Endothelial cell (in vitro differentiated cells): ENCODE data around the gene ROGDI. TPM values are rescaled to one million over a fixed set of nuclear protein-coding genes. Genes with fewer than 3 reads are reported as not detected.
A peak's percentile ranks its signal among the peaks of the same experiment; 100 is the strongest.

Experiments used
- DNase-seq: peaks from one replicate; pipeline ENCODE4 v3.0.0; 2021; ENCODE audit warnings: low spot score
- H3K27ac Mint-ChIP-seq: one replicate; pipeline ENCODE4 v1.8.0; 2021; ENCODE audit warnings: mixed read lengths, inconsistent platforms; ENCODE audit not compliant: unreplicated experiment
- H3K27me3 Mint-ChIP-seq: one replicate; pipeline ENCODE4 v1.8.0; 2021; ENCODE audit warnings: mild to moderate bottlenecking, moderate library complexity, mixed read lengths, inconsistent platforms; ENCODE audit not compliant: unreplicated experiment
- H3K36me3 Mint-ChIP-seq: one replicate; pipeline ENCODE4 v1.8.0; 2021; ENCODE audit warnings: mild to moderate bottlenecking, low read depth, mixed read lengths, inconsistent platforms; ENCODE audit not compliant: unreplicated experiment
- H3K4me1 Mint-ChIP-seq: one replicate; pipeline ENCODE4 v1.8.0; 2021; ENCODE audit warnings: mild to moderate bottlenecking, mixed read lengths, inconsistent platforms; ENCODE audit not compliant: unreplicated experiment
- H3K4me3 Mint-ChIP-seq: one replicate; pipeline ENCODE4 v1.8.0; 2021; ENCODE audit warnings: mild to moderate bottlenecking, mixed read lengths, inconsistent platforms; ENCODE audit not compliant: unreplicated experiment
- H3K9me3 Mint-ChIP-seq: one replicate; pipeline ENCODE4 v1.8.0; 2021; ENCODE audit warnings: mixed read lengths, inconsistent platforms; ENCODE audit not compliant: unreplicated experiment
- CTCF ChIP-seq: fragments of 200-600 bp; sonication (generic); IDR thresholded peaks from one replicate; pipeline ENCODE4 v1.5.0; 2021; ENCODE audit warnings: antibody characterized with exemption; ENCODE audit not compliant: unreplicated experiment
- total RNA-seq: library from RNA; stranded (reverse); fragmentation: NEBNext Ultra II Directional; extraction: Animal tissue kit (Norgen Biotek cat#: 25700); gene quantifications from one replicate; pipeline ENCODE4 v1.2.1, GENCODE V29; 2021; ENCODE audit not compliant: unreplicated experiment

Gene ROGDI
- total RNA-seq, 1 donor from 2014 or later = 46.2 TPM

DNA sequence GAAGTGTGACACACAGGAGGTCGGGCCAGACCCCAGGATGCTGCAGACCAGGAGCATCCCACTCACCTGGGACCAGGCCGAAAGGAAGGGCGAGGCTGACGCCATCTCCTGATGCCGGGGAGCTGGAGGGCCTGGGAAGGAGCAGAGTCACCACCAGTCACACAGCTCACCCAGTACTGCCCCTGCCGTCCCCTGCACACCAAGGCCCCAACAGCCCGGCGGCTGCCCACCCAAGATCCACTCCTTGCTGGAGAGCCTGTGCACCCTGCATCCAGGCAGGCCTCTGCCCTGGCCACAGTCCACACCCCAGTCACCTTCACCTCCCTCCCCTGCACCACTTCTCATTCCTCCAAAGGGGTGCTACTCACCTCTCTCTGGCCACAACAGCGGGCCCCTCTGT, 40.2 kb downstream of the ROGDI start:
- peaks cover 10% of the 10 kb centered on the region for H3K27me3 Mint-ChIP-seq
- H3K27ac Mint-ChIP-seq = no peak overlapping the region
- H3K4me3 Mint-ChIP-seq = no peak overlapping the region
- H3K9me3 Mint-ChIP-seq = no peaks in the 10 kb centered on the region
- H3K36me3 Mint-ChIP-seq = peaks cover 58% of the 10 kb centered on the region
- no peak for TF ChIP-seq CTCF
- H3K4me1 Mint-ChIP-seq = peaks cover 8% of the 10 kb centered on the region
- no peak for DNase-seq

- Mint-ChIP-seq H3K4me1 (no peaks in the 10 kb centered on the region), H3K4me3 (peak overlapping the region; percentile 83), H3K27me3 (peaks cover 6% of the 10 kb centered on the region), H3K9me3 (no peaks in the 10 kb centered on the region), H3K27ac (peak overlapping the region; percentile 50), H3K36me3 (peaks cover 65% of the 10 kb centered on the region)
- peak; percentile 18 for TF ChIP-seq CTCF
- no peak for DNase-seq
Observed at GRCh38 chr16:4760221-4760910, 42.1 kb downstream of the ROGDI start.

- no peak for TF ChIP-seq CTCF
Observed at GRCh38 chr16:4755687-4756086, 46.7 kb downstream of the ROGDI start.

GRCh38 chr16:4754865-4755264, 47.6 kb downstream of the ROGDI start:
- Mint-ChIP-seq H3K4me1 (no peaks in the 10 kb centered on the region), H3K27ac (no peak overlapping the region), H3K27me3 (peaks cover 2% of the 10 kb centered on the region), H3K36me3 (peaks cover 47% of the 10 kb centered on the region), H3K4me3 (no peak overlapping the region), H3K9me3 (no peaks in the 10 kb centered on the region)
- no peak for DNase-seq
- no peak for TF ChIP-seq CTCF

More at GRCh38 chr16:4755687-4756086, 46.7 kb downstream of the ROGDI start:
- no peak overlapping the region for H3K27ac Mint-ChIP-seq
- peaks cover 54% of the 10 kb centered on the region for H3K36me3 Mint-ChIP-seq
- no peaks in the 10 kb centered on the region for H3K4me1 Mint-ChIP-seq
- peaks cover 3% of the 10 kb centered on the region for H3K27me3 Mint-ChIP-seq
- H3K9me3 Mint-ChIP-seq = no peaks in the 10 kb centered on the region
- no peak for DNase-seq
- peak overlapping the region; percentile 67 for H3K4me3 Mint-ChIP-seq

DNA sequence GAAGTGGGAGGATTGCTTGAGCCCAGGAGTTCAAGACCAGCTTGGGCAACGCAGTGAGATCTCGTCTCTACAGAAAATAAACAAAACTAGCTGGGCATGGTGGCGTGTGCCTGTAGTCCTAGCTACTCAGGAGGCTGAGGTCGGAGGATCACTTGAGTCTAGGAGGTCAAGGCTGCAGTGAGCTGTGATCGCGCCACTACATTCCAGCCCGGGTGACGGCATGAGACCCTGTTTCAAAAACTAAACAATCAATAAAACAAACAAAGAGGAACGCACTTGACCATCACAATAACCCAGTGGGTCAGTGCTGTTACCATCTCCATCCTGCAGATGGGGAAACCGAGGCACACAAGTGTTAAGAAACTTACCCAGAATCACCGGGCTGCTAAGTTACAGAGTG, 49.2 kb downstream of the ROGDI start:
- H3K9me3 Mint-ChIP-seq = no peaks in the 10 kb centered on the region
- TF ChIP-seq CTCF = no peak
- no peaks in the 10 kb centered on the region for H3K4me1 Mint-ChIP-seq
- peaks cover 1% of the 10 kb centered on the region for H3K27me3 Mint-ChIP-seq
- no peak overlapping the region for H3K27ac Mint-ChIP-seq
- peaks cover 35% of the 10 kb centered on the region for H3K36me3 Mint-ChIP-seq
- no peak overlapping the region for H3K4me3 Mint-ChIP-seq
- DNase-seq = no peak
